Measurements from ENCODE around the gene PHKB.

GRCh38 chr16:47461598-47462266 lies 601 bp downstream of the PHKB start:
- no peak for TF ChIP-seq MAX (IDR thresholded peaks at IDR 0.05)
- no peak for TF ChIP-seq TCF12 (IDR thresholded peaks at IDR 0.05; ENCODE audit: low read depth)
- TF ChIP-seq EP300 (IDR thresholded peaks at IDR 0.05; ENCODE audit: borderline replicate concordance), result no peak
- no peak for TF ChIP-seq REST (IDR thresholded peaks at IDR 0.05; ENCODE audit: low read depth)
- TF ChIP-seq FOXM1 (IDR thresholded peaks at IDR 0.05; ENCODE audit: borderline replicate concordance, low read depth), result no peak
- no peak for TF ChIP-seq CEBPB (IDR thresholded peaks at IDR 0.05)
- TF ChIP-seq CREB1 (IDR thresholded peaks at IDR 0.05; ENCODE audit: low read depth), result no peak
- TF ChIP-seq NFIC (IDR thresholded peaks at IDR 0.05), result no peak
- TF ChIP-seq USF1 (IDR thresholded peaks at IDR 0.05), result no peak
- no peak for TF ChIP-seq ZBTB7A (IDR thresholded peaks at IDR 0.05; ENCODE audit: low read depth)
